ENCODE measurements around the gene PARP16. TPM values are rescaled to one million over a fixed set of nuclear protein-coding genes. Genes with fewer than 3 reads are reported as not detected.

PARP16 gene
- total and polyA plus RNA-seq, 9 of the 15 experiments (the other 6 are each of a cell fraction or from before 2014, with no cell fraction given): 3.0 to 9.9 (median 5.8) TPM

- TF ChIP-seq, protein P1, sequence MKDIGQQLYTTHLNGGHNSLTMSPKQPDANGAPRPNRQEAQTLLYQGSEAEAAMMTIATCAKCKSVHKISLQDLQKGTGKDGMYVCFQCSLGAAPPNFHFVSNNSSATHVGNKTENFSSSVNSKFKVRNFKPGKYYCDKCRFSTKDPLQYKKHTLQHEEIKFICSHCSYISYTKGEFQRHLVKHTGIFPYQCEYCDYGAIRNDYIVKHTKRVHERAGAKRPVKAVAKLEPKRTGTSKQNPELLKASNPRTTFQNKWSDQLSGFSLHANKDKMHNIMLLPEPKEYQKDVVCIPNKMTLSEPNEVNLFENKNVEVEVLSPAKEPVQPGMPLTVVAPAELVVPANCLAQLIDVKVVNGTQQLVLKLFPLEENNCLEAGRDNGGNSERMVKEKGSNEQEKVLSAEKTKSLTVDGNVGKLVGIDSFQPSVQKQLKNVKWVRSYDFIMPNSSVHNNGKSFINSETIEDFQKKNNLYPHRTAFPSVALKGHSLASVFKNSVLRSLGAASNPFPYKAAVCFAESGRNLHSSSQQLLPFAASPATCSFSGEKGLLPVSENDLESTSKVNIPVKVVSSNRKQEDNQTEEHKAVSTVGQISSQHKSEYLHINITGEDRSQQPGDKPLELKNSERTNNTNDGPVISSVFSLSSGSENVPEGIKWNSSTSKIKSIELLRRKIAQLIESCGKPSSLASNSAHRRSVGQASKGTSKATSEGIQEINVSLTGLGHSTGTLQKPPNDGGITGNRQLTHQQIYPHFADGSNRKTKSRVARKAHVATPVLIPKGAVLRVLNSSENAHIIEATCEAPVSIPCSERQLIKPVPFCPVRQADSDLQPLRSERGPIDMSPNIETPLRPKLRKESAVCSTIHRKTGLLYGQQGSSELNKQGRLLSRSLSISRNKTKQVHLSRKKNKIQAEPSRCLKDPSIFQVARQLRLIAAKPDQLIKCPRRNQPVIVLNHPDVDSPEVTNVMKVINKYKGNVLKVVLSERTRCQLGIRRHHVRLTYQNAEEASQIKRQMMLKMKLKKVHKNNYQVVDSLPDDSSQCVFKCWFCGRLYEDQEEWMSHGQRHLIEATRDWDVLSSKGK (CRISPR knock-in tag; IDR thresholded peaks at IDR 0.05): no peak
- TF ChIP-seq MBD1 (CRISPR knock-in tag; IDR thresholded peaks at IDR 0.05) (no peak), HMG20B (CRISPR knock-in tag; IDR thresholded peaks at IDR 0.05) (no peak), KDM1A (IDR thresholded peaks at IDR 0.05) (no peak), ZNF253 (CRISPR knock-in tag; conservative IDR thresholded peaks at IDR 0.05) (no peak), NFIX (CRISPR knock-in tag; IDR thresholded peaks at IDR 0.05; ENCODE audit: low read depth) (no peak), ZNF212 (CRISPR knock-in tag; IDR thresholded peaks at IDR 0.05) (no peak), TAF1 (IDR thresholded peaks at IDR 0.05; ENCODE audit: control insufficient read depth, extremely low read depth, insufficient read depth, low read length, severe bottlenecking) (no peak), MEF2A (IDR thresholded peaks at IDR 0.05; ENCODE audit: control insufficient read depth, low read depth, low read length) (no peak)
- TF ChIP-seq, protein P2, sequence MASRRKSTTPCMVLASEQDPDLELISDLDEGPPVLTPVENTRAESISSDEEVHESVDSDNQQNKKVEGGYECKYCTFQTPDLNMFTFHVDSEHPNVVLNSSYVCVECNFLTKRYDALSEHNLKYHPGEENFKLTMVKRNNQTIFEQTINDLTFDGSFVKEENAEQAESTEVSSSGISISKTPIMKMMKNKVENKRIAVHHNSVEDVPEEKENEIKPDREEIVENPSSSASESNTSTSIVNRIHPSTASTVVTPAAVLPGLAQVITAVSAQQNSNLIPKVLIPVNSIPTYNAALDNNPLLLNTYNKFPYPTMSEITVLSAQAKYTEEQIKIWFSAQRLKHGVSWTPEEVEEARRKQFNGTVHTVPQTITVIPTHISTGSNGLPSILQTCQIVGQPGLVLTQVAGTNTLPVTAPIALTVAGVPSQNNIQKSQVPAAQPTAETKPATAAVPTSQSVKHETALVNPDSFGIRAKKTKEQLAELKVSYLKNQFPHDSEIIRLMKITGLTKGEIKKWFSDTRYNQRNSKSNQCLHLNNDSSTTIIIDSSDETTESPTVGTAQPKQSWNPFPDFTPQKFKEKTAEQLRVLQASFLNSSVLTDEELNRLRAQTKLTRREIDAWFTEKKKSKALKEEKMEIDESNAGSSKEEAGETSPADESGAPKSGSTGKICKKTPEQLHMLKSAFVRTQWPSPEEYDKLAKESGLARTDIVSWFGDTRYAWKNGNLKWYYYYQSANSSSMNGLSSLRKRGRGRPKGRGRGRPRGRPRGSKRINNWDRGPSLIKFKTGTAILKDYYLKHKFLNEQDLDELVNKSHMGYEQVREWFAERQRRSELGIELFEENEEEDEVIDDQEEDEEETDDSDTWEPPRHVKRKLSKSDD (conservative IDR thresholded peaks at IDR 0.05; ENCODE audit: low read length): no peak
These were observed 8.2 kb downstream of the PARP16 start (continued) for GRCh38 chr15:65278480-65278879.

All from K562 (cell line).